ENCODE results near the gene MAB21L3. TPM values are rescaled to one million over a fixed set of nuclear protein-coding genes. Genes with fewer than 3 reads are reported as not detected.

The MAB21L3 gene
- total RNA-seq, 6 experiments from 2014 or later, result 0.09 to 7.2 (median 1.1) TPM

GRCh38 chr1:116119876-116120275, 8.7 kb downstream of the MAB21L3 start:
- no peak for ATAC-seq
- Histone ChIP-seq H3K4me3 (no peak overlapping the region), H3K27ac (no peak overlapping the region), H3K9me3 (no peaks in the 10 kb centered on the region), H3K27me3 (no peaks in the 10 kb centered on the region), H3K36me3 (no peaks in the 10 kb centered on the region), H3K4me1 (peaks cover 0 to 16% (median 3%) of the 10 kb centered on the region in 4 donors)
- DNase-seq, result no peak
- intact Hi-C loops (cut with DNase I), result no loop called here
- WGBS (ENCODE audit: insufficient coverage, low coverage, low lambda C conversion rate, missing lambda C conversion rate), result 74% methylated on average over 3 of the region's 3 CpGs
- TF ChIP-seq POLR2A (IDR thresholded peaks at IDR 0.05) (no peak), CTCF (IDR thresholded peaks at IDR 0.05) (no peak)

- TF ChIP-seq POLR2A (IDR thresholded peaks at IDR 0.05) (no peak), CTCF (IDR thresholded peaks at IDR 0.05) (no peak)
These were observed 12.0 kb downstream of the MAB21L3 start for GRCh38 chr1:116122955-116123757.

GRCh38 chr1:116123837-116124533, 12.8 kb downstream of the MAB21L3 start:
- intact Hi-C loops (cut with DNase I), result no loop called here
- no peaks in the 10 kb centered on the region for H3K9me3 ChIP-seq
- H3K27ac ChIP-seq, result peak overlapping the region; percentile 52 to 68 (median 59)
- 32% methylated on average over 11 of the region's 14 CpGs for WGBS (ENCODE audit: insufficient coverage, low coverage, low lambda C conversion rate, missing lambda C conversion rate)
- peak in 2 of 3 donors; percentile 46 to 76 for DNase-seq
- H3K27me3 ChIP-seq, result no peaks in the 10 kb centered on the region
- H3K36me3 ChIP-seq, result no peaks in the 10 kb centered on the region
- peak overlapping the region in 1 of 3 donors; percentile 2 for H3K4me3 ChIP-seq
- TF ChIP-seq CTCF (IDR thresholded peaks at IDR 0.05) (no peak), POLR2A (IDR thresholded peaks at IDR 0.05) (peak; percentile 37)
- peak; percentile 53 to 74 (median 68) for ATAC-seq
- peaks cover 0 to 16% (median 3%) of the 10 kb centered on the region in 4 donors for H3K4me1 ChIP-seq

More at GRCh38 chr1:116122955-116123757, 12.0 kb downstream of the MAB21L3 start:
- Histone ChIP-seq H3K36me3 (no peaks in the 10 kb centered on the region), H3K4me3 (peak overlapping the region in 1 of 3 donors; percentile 2), H3K4me1 (peaks cover 0 to 16% (median 3%) of the 10 kb centered on the region in 4 donors), H3K27me3 (no peaks in the 10 kb centered on the region), H3K9me3 (no peaks in the 10 kb centered on the region), H3K27ac (peak overlapping the region; percentile 52 to 68 (median 59))
- DNase-seq (peak; percentile 77 to 90 (median 87)), ATAC-seq (peak; percentile 93 to 99 (median 96))
- intact Hi-C loops (cut with DNase I), result no loop called here
- whole genome bisulfite sequencing (ENCODE audit: insufficient coverage, low coverage, low lambda C conversion rate, missing lambda C conversion rate), result 42% methylated on average over 8 of the region's 8 CpGs

DNA sequence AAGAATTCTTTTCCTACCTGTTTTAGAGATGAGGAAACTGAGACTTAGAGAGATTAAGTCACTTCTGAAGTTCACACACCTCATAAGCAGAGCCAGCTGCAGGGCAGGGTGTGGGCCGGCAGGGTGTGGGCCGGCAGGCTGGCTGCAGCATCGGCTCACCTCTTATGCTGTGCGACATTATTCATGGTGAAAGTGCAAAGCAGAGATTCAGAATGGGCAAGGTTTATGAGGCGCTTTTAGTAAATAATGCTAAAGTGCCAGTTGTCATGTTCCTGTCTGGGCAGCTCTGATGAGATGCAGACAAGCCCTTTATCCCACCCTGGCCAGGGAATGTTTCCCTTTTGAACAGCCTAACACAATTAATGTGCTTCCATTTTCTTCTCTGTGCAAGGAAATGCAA, 14.6 kb downstream of the MAB21L3 start:
- WGBS (ENCODE audit: insufficient coverage, low coverage, low lambda C conversion rate, missing lambda C conversion rate), result 69% methylated on average over 5 of the region's 5 CpGs
- peaks cover 0 to 16% (median 3%) of the 10 kb centered on the region in 4 donors for H3K4me1 ChIP-seq
- no peaks in the 10 kb centered on the region for H3K9me3 ChIP-seq
- no peaks in the 10 kb centered on the region for H3K36me3 ChIP-seq
- no peak for ATAC-seq
- H3K27me3 ChIP-seq, result no peaks in the 10 kb centered on the region
- intact Hi-C loops (cut with DNase I), result no loop called here
- no peak for TF ChIP-seq POLR2A (IDR thresholded peaks at IDR 0.05)
- no peak for TF ChIP-seq CTCF (IDR thresholded peaks at IDR 0.05)
- DNase-seq, result no peak
- no peak overlapping the region for H3K27ac ChIP-seq
- no peak overlapping the region for H3K4me3 ChIP-seq
